Fibroblast of lung (primary cell): Measurements from ENCODE around the gene CCL26. TPM values are rescaled to one million over a fixed set of nuclear protein-coding genes. Genes with fewer than 3 reads are reported as not detected.

Experiments
- DNase-seq, 2 donors: peaks; one replicate each; pipeline versions ENCODE4 v3.0.0 to v3.0.0-alpha.2; 2010; ENCODE audit warnings: low read depth in 2 of 2
- H2AFZ ChIP-seq: 2 replicates; pipeline ENCODE4 v1.5.1; 2012; ENCODE audit warnings: low read length, control low read depth, inconsistent platforms
- H3K27ac ChIP-seq: 2 replicates; pipeline ENCODE4 v1.5.1; 2011; ENCODE audit warnings: low read length, control low read depth; ENCODE audit not compliant: insufficient read depth
- H3K27me3 ChIP-seq: 2 replicates; pipeline ENCODE4 v1.5.1; 2011; ENCODE audit warnings: mild to moderate bottlenecking, low read length; ENCODE audit not compliant: control insufficient read depth, insufficient read depth
- H3K36me3 ChIP-seq: 2 replicates; pipeline ENCODE4 v1.5.1; 2011; ENCODE audit warnings: low read length; ENCODE audit not compliant: control insufficient read depth, insufficient read depth
- H3K4me1 ChIP-seq: 2 replicates; pipeline ENCODE4 v1.5.1; 2011; ENCODE audit warnings: low read length; ENCODE audit not compliant: control insufficient read depth, insufficient read depth; ENCODE audit errors: extremely low read depth
- H3K4me2 ChIP-seq: 2 replicates; pipeline ENCODE4 v1.5.1; 2011; ENCODE audit warnings: low read length, control low read depth; ENCODE audit not compliant: insufficient read depth; ENCODE audit errors: extremely low read depth
- H3K4me3 ChIP-seq, 4 experiments: fragments of 200-600 bp in 1 of 4; sonication (generic) in 1 of 4; replicated peaks in 1 of 4; 2 replicates each; pipeline ENCODE4 v1.5.1; 2011 to 2016; ENCODE audit warnings: low read length in 4 of 4, low read depth in 3 of 4, mild to moderate bottlenecking in 3 of 4, control low read depth in 2 of 4, inconsistent platforms in 1 of 4, mixed read lengths in 1 of 4; ENCODE audit not compliant: insufficient read depth in 1 of 4; ENCODE audit errors: control extremely low read depth in 1 of 4
- H3K79me2 ChIP-seq: 2 replicates; pipeline ENCODE4 v1.5.1; 2012; ENCODE audit warnings: mild to moderate bottlenecking, low read length, inconsistent platforms; ENCODE audit not compliant: control insufficient read depth, insufficient read depth
- H3K9ac ChIP-seq: 2 replicates; pipeline ENCODE4 v1.5.1; 2011; ENCODE audit warnings: mild to moderate bottlenecking, low read length, control low read depth; ENCODE audit not compliant: insufficient read depth
- H3K9me3 ChIP-seq: 2 replicates; pipeline ENCODE4 v1.5.1; 2012; ENCODE audit warnings: low read depth, low read length; ENCODE audit not compliant: control insufficient read depth, insufficient read depth
- H4K20me1 ChIP-seq: 2 replicates; pipeline ENCODE4 v1.5.1; 2011; ENCODE audit warnings: low read length; ENCODE audit not compliant: control insufficient read depth, insufficient read depth; ENCODE audit errors: extremely low read depth
- EZH2 ChIP-seq: IDR thresholded peaks from 2 replicates; pipeline ENCODE4 v1.5.1; 2012; ENCODE audit warnings: low read length, control low read depth, mild to moderate bottlenecking; ENCODE audit errors: missing control alignments
- polyA minus RNA-seq: library from RNA; depleted of rRNA, polyadenylated mRNA; stranded (reverse); fragments of >200 nt; gene quantifications from 2 replicates; pipeline ENCODE4 v1.2.3, GENCODE V29; 2011; ENCODE audit warnings: low replicate concordance
- polyA plus RNA-seq, 2 donors: library from polyadenylated mRNA; depleted of rRNA in 1 of 2; stranded (reverse) in 1 of 2; unstranded in 1 of 2; fragments of >200 nt; gene quantifications; 2 replicates each; pipeline ENCODE4 v1.2.1, GENCODE V29; 2011 to 2012; ENCODE audit warnings: missing spikeins in 1 of 2
- total RNA-seq: library from RNA; depleted of rRNA; stranded (reverse); fragments of >200 nt; gene quantifications from 2 replicates; pipeline ENCODE4 v1.2.1, GENCODE V29; 2014
- TF ChIP-seq, protein P1 (sequence below), 2 donors: IDR thresholded peaks in 1 of 2; conservative IDR thresholded peaks in 1 of 2; 1 replicate in 1 of 2; 2 replicates in 1 of 2; pipeline ENCODE4 v1.5.1; 2011 to 2012; ENCODE audit warnings: low read length in 2 of 2, control low read depth in 1 of 2, inconsistent platforms in 1 of 2, low read depth in 1 of 2, mild to moderate bottlenecking in 1 of 2

CCL26 gene, protein sequence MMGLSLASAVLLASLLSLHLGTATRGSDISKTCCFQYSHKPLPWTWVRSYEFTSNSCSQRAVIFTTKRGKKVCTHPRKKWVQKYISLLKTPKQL
- total RNA-seq (1.2 and 1.3 TPM in 2 replicates), polyA plus RNA-seq (0.94 and 1.5 TPM in 2 replicates), polyA minus RNA-seq (not detected in 2 replicates)
- 2.9 and 4.1 TPM in 2 replicates for polyA plus RNA-seq (2012)

DNA sequence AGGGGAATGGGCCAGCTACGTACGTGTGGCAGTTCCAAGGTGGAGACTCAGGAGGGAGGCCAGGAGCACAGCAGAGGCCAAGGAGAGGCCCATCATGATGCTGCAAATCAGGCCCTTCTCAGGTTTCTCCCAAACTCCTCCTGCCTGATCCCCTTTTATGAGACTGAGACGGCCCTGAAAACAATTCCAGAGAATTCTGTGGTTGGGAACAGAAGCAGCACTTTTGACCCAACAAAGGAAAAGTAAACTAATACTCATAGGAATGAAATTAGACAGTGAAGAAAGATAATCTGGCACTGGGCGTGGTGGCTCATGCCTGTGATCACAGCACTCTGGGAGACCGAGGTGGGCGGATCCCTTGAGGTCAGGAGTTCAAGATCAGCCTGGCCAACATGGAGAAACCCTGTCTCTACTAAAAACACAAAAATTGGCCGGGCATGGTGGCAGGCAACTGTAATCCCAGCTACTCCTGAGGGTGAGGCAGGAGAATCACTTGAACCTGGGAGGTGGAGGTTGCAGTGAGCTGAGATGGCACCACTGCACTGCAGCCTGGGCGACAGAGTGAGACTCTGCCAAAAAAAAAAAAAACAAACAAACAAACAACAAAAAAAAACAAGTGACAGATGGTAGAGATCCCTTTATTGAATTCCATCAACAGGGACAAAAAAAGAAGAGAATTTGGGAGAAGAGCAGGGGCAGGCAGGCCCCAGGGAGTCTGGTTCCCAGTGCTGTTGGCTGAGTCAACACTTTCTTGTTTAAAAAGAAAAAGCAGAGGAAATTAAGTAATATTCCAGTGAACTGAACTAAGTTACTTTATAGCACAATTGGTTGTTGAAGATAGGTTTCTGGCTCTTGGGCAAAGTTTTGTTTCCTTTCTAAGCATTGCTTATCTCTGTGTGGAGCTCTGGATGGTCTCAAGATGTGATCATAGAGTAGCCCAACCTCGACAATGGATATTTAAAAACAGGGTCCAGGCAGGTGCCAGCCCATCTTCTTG lies at the start of gene CCL26:
Gene CCL26, minus strand, starts transcription at position 131 of the 997 bp plus-strand sequence. Its CDS starts 35 bp downstream, at position 96.
- no peak within 1 kb of the TSS for H3K4me3 ChIP-seq
- peak within 1 kb of the TSS; percentile 8 for H3K4me2 ChIP-seq

DNA sequence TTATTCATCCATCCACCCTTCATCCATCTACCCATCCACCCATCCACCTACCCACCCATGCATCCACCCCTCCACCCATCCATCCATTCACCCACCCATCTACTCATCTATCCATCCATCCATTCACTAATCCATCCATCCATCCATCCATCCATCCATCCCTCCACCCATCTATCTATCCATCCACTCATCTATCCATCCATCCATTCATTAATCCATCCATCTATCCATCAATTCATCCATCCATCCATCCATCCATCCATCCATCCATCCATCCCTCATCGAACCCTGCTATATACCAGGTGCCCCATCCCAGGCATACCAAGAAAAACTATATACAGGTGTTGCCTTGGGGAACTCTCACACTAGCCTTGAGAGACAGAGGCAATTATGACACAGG lies 48.7 kb upstream of the CCL26 start:
- TF ChIP-seq EZH2 = no peak
- TF ChIP-seq, protein P1, sequence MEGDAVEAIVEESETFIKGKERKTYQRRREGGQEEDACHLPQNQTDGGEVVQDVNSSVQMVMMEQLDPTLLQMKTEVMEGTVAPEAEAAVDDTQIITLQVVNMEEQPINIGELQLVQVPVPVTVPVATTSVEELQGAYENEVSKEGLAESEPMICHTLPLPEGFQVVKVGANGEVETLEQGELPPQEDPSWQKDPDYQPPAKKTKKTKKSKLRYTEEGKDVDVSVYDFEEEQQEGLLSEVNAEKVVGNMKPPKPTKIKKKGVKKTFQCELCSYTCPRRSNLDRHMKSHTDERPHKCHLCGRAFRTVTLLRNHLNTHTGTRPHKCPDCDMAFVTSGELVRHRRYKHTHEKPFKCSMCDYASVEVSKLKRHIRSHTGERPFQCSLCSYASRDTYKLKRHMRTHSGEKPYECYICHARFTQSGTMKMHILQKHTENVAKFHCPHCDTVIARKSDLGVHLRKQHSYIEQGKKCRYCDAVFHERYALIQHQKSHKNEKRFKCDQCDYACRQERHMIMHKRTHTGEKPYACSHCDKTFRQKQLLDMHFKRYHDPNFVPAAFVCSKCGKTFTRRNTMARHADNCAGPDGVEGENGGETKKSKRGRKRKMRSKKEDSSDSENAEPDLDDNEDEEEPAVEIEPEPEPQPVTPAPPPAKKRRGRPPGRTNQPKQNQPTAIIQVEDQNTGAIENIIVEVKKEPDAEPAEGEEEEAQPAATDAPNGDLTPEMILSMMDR (conservative IDR thresholded peaks at IDR 0.05 in 1 of 2, IDR thresholded peaks at IDR 0.05 in 1 of 2; ENCODE audit: low read depth in 1 of 2, low read length in 2 of 2) = no peak
- Histone ChIP-seq H3K9me3 (no peaks in the 10 kb centered on the region), H3K4me3 (no peak overlapping the region), H3K9ac (no peak overlapping the region), H2AFZ (no peak overlapping the region), H3K79me2 (no peaks in the 10 kb centered on the region), H3K4me1 (no peaks in the 10 kb centered on the region), H3K4me2 (no peak overlapping the region), H3K27ac (no peak overlapping the region), H3K27me3 (no peaks in the 10 kb centered on the region), H3K36me3 (no peaks in the 10 kb centered on the region), H4K20me1 (no peaks in the 10 kb centered on the region)
- no peak for DNase-seq

More for the DNA sequence above, at the start of gene CCL26:
- no peak within 1 kb of the TSS for H3K9ac ChIP-seq
- no peak for TF ChIP-seq EZH2
- TF ChIP-seq, protein P1 (conservative IDR thresholded peaks at IDR 0.05 in 1 of 2, IDR thresholded peaks at IDR 0.05 in 1 of 2; ENCODE audit: low read depth in 1 of 2, low read length in 2 of 2) = no peak
- H3K79me2 ChIP-seq = no peaks in the 10 kb centered on the region
- H3K4me1 ChIP-seq = peaks cover 6% of the 10 kb centered on the region
- H2AFZ ChIP-seq = no peak within 1 kb of the TSS
- no peaks in the 10 kb centered on the region for H3K27me3 ChIP-seq
- no peaks in the 10 kb centered on the region for H3K36me3 ChIP-seq
- H3K27ac ChIP-seq = peak within 1 kb of the TSS; percentile 75
- H4K20me1 ChIP-seq = no peaks in the 10 kb centered on the region
- no peaks in the 10 kb centered on the region for H3K9me3 ChIP-seq
- DNase-seq = peak; percentile 83 to 94

DNA sequence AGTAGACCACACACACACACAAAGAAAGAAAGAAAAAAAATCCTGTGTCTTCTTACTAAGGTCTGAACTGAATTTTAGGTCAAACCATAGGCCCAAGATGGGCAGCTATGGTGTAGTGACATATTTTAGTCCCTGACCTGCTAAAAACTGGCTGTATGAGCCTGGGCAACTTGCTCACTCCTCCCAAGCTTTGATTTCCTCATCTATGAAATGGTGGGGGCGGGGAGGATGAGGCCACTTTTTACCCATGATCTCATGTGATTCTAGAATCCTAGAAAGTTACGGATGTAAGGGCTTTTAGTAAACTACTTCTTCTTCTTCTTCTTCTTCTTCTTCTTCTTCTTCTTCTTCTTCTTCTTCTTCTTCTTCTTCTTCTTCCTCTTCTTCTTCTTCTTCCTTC lies 47.7 kb upstream of the CCL26 start:
- Histone ChIP-seq H3K4me1 (no peaks in the 10 kb centered on the region), H4K20me1 (no peaks in the 10 kb centered on the region), H3K79me2 (no peaks in the 10 kb centered on the region), H3K4me2 (no peak overlapping the region), H3K27me3 (peaks cover 3% of the 10 kb centered on the region), H2AFZ (no peak overlapping the region), H3K27ac (no peak overlapping the region), H3K36me3 (no peaks in the 10 kb centered on the region), H3K9ac (no peak overlapping the region), H3K9me3 (no peaks in the 10 kb centered on the region), H3K4me3 (no peak overlapping the region)
- no peak for TF ChIP-seq EZH2
- TF ChIP-seq, protein P1 (conservative IDR thresholded peaks at IDR 0.05 in 1 of 2, IDR thresholded peaks at IDR 0.05 in 1 of 2; ENCODE audit: low read depth in 1 of 2, low read length in 2 of 2) = no peak
- no peak for DNase-seq
